ENCODE data around the gene TSPO. TPM values are rescaled to one million over a fixed set of nuclear protein-coding genes. Genes with fewer than 3 reads are reported as not detected.

Gene TSPO
- total RNA-seq, 1 donor = 222 TPM

GRCh38 chr22:43185860-43186261 is 34.5 kb downstream of the TSPO start:
- no peak for TF ChIP-seq CTCF (IDR thresholded peaks at IDR 0.05; ENCODE audit: insufficient read depth, low read length)
- DNase-seq (ENCODE audit: low read depth) = peak; percentile 29
- H3K4me3 ChIP-seq (ENCODE audit: low read depth, low read length) = peak overlapping the region; percentile 78

GRCh38 chr22:43186272-43187170 is 35.2 kb downstream of the TSPO start, which contains the start of gene TTLL12:
Gene TTLL12, minus strand, starts transcription at chr22:43187134. Its CDS starts 65 bp downstream, at chr22:43187069.
- peak; percentile 30 for DNase-seq (ENCODE audit: low read depth)
- TF ChIP-seq CTCF (IDR thresholded peaks at IDR 0.05; ENCODE audit: insufficient read depth, low read length) = no peak

GRCh38 chr22:43187171-43188099 is 36.1 kb downstream of the TSPO start:
- peak; percentile 91 for DNase-seq (ENCODE audit: low read depth)
- H3K4me3 ChIP-seq (ENCODE audit: low read depth, low read length) = peak overlapping the region; percentile 63
- peak; percentile 28 for TF ChIP-seq CTCF (IDR thresholded peaks at IDR 0.05; ENCODE audit: insufficient read depth, low read length)

More at GRCh38 chr22:43186272-43187170, 35.2 kb downstream of the TSPO start, which contains the start of gene TTLL12:
- peak within 1 kb of the TSS; percentile 78 for H3K4me3 ChIP-seq (ENCODE audit: low read depth, low read length)

GRCh38 chr22:43188829-43189545 is 37.6 kb downstream of the TSPO start:
- TF ChIP-seq CTCF (IDR thresholded peaks at IDR 0.05; ENCODE audit: insufficient read depth, low read length) = no peak
- peak; percentile 18 for DNase-seq (ENCODE audit: low read depth)
- no peak overlapping the region for H3K4me3 ChIP-seq (ENCODE audit: low read depth, low read length)

GRCh38 chr22:43191831-43192230 is 40.5 kb downstream of the TSPO start:
- no peak for TF ChIP-seq CTCF (IDR thresholded peaks at IDR 0.05; ENCODE audit: insufficient read depth, low read length)
- H3K4me3 ChIP-seq (ENCODE audit: low read depth, low read length) = no peak overlapping the region
- no peak for DNase-seq (ENCODE audit: low read depth)

Data from fibroblast of the aortic adventitia (primary cell).